GM12878 (cell line): ENCODE measurements around the gene IL18RAP.

Experiments
- CTCF ChIP-seq, 3 experiments: IDR thresholded peaks in 2 of 3; conservative IDR thresholded peaks in 1 of 3; 2 replicates each; pipeline ENCODE4 v1.5.1; 2011; ENCODE audit warnings: low read depth in 3 of 3, low read length in 3 of 3, mild to moderate bottlenecking in 3 of 3, control low read depth in 2 of 3, moderate library complexity in 2 of 3, inconsistent platforms in 1 of 3, mixed read lengths in 1 of 3; ENCODE audit not compliant: control insufficient read depth in 2 of 3, insufficient read depth in 1 of 3; ENCODE audit errors: extremely low read depth in 1 of 3
- ETV6 ChIP-seq, 2 experiments: fragments of 450-650 bp in 1 of 2; IDR thresholded peaks in 1 of 2; conservative IDR thresholded peaks in 1 of 2; 2 replicates each; pipeline ENCODE4 v1.6.1; 2014; ENCODE audit warnings: antibody characterized with exemption in 1 of 2, borderline replicate concordance in 1 of 2, low read depth in 1 of 2, mild to moderate bottlenecking in 1 of 2, moderate library complexity in 1 of 2
- EZH2 ChIP-seq: IDR thresholded peaks from 2 replicates; pipeline ENCODE4 v1.6.1; 2012; ENCODE audit warnings: low read depth, mild to moderate bottlenecking, control low read depth, inconsistent platforms, low read length, borderline replicate concordance; ENCODE audit not compliant: control insufficient read depth
- NRF1 ChIP-seq: conservative IDR thresholded peaks from 2 replicates; pipeline ENCODE4 v1.6.1; 2011; ENCODE audit warnings: mild to moderate bottlenecking, low read depth, low read length, improper control_type of control experiment
- ZNF217 ChIP-seq: fragments of 450-650 bp; IDR thresholded peaks from 2 replicates; pipeline ENCODE4 v1.6.1; 2017; ENCODE audit warnings: antibody characterized with exemption, mild to moderate bottlenecking
- ZNF24 ChIP-seq: fragments of 450-650 bp; IDR thresholded peaks from 2 replicates; pipeline ENCODE4 v1.6.1; 2017; ENCODE audit warnings: antibody characterized with exemption, mild to moderate bottlenecking

GRCh38 chr2:102397209-102397608, 25.8 kb upstream of the IL18RAP start:
- TF ChIP-seq NRF1 (no peak), ETV6 (conservative IDR thresholded peaks at IDR 0.05 in 1 of 2, IDR thresholded peaks at IDR 0.05 in 1 of 2; ENCODE audit: borderline replicate concordance in 1 of 2, low read depth in 1 of 2) (no peak), ZNF217 (no peak), EZH2 (no peak), CTCF (IDR thresholded peaks at IDR 0.05 in 2 of 3, conservative IDR thresholded peaks at IDR 0.05 in 1 of 3; ENCODE audit: control insufficient read depth in 2 of 3, extremely low read depth in 1 of 3, insufficient read depth in 1 of 3, low read depth in 3 of 3, low read length in 3 of 3) (no peak), ZNF24 (no peak)
